ENCODE measurements around the gene LZTR1.

Gene LZTR1

DNA sequence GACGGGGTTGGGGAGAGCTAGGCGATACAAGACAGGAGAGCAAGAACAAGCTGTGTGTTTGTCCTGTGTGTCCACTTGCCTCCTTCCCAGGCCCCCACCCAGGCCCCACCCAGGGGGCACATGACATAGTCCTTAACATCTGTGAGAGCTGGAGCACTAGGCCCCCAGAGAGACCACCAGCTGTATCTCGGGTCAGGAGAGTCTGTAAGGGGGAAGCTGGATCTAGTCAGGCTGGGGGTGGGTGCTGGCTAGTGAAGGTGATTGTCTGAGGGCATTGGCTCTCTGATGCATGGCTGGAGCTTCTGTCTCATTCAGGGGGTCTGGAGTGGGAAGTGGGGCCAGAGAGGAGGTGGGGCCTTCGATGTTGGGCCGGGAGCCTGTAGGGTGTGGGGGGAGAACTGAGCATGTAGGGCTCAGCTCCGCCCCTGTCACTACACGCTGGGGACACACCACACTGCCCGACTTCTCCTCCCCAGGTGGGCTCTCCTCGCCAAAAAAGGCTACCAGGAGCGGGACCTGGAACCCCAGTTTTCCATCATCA lies 33.4 kb downstream of the LZTR1 start:
- no peak for DNase-seq (ENCODE audit: low read depth)

DNA sequence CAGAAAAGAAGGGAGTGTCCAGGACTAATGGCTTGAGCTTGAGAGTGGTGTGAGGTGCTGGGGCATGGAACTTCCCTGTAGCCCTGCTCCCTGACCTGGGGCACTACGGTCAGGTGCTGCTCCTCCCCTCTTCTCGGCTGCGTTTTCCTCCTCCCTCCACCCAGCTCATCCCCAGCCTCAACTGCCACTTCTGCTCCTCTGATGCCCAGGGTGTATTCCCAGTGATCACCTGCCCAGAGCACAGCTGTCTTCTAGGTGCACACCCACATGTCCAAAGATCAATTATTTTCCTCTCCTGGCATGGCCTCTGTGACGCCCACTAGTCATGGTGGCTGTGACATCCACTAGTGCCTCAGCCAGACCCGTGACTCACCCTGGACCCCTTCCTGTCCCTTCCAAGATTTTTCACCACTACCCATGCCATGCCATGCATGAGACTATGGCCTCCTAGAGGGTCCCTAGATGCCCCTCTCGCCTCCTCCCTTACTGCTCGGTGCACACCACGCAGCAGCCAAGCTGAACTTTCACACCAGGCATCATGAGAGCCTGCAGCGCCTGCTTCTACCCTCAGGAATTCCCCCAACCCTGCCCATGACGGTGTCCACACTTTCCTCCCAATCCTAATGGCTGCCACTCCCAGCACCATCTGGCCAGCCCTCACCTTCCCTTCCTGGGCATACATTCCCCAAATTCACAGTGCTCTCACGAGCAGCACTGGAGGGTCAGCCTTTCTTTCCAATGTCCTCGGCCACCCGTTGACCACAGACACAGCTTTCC lies 34.7 kb downstream of the LZTR1 start:
- no peak for DNase-seq (ENCODE audit: low read depth)

DNA sequence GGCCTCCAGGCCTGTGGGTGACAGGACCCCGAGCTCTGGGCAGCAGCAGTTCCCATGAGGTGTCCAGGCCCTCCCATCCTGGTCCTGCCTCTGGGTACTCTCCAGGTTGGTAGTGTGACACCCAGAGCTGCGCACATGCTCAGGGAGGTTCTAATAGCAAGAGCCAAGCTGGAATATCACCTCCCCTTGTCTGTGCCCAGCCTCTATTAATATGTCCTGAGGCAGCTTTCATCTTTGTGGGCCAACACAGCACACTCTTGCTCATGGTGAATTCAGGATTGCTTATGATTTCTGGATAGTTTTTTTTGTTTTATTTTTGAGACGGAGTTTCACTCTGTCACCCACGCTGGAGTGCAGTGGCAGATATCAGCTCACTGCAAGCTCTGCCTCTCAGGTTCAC lies 36.2 kb downstream of the LZTR1 start:
- DNase-seq (ENCODE audit: low read depth) = no peak

DNA sequence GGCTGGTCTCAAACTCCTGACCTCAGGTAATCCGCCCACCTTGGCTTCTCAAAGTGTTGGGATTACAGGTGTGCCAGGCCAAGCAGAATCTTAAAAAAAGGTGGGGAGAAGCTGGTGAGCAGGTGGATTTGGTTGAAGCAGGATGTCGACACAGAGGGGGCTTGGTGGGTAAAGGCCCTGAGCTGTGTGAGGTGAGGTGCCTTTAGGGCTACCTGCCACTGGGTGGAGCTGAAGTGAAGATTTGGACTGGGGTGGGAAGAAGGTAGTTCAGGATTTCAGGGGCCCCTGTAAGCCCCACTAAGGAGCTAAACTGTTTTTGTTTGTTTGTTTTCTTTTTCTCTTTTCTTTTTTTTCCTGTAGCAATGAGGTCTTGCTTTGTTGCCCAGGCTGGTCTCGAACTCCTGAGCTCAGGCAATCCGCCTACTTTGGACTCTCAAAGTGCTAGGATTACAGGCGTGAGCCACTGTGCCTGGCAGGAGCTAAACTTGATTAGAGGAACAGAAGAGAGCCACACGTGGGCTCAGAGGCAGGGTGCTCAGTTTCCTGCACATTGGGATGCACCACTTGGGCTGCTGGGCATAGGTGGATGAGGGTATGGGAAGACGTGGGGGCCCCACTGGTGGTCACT lies 38.8 kb downstream of the LZTR1 start:
- no peak for DNase-seq (ENCODE audit: low read depth)

DNA sequence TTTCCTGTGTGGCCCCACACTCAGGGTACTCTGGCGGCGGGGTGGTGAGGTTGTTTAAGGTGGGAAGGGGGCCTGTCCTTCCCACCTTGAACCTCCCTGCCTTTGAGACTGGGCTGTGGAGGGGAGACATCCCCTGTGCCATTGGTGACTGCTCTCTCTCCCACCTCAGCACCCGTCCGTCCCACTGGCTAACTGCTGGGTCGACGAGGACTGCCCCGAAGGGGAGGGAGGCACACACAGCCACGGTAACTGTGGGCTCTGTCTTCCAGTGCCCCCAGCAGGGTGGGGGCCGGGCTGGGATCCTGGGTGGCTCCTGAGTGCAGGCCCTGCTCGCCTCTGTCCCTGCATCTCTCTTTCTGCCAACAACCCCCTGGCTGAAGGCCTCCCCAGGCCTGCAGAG lies 40.4 kb downstream of the LZTR1 start:
- DNase-seq (ENCODE audit: low read depth) = no peak

DNA sequence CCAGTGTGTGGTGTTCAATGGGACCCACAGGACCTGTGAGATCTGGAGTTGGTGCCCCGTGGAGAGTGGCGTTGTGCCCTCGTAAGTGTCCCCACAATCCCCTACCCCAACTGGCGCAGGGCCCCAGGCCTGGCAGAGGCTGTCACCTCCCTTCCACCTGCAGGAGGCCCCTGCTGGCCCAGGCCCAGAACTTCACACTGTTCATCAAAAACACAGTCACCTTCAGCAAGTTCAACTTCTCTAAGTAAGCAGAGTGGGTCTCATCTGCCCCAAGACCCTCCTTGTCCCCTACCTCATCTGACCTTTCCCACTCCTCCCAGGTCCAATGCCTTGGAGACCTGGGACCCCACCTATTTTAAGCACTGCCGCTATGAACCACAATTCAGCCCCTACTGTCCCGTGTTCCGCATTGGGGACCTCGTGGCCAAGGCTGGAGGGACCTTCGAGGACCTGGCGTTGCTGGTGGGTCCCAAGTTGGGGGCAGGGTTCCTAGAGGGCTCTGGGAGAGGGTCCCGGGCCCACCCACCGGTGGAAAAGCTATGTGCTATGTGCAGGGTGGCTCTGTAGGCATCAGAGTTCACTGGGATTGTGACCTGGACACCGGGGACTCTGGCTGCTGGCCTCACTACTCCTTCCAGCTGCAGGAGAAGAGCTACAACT lies 41.0 kb downstream of the LZTR1 start:
- DNase-seq (ENCODE audit: low read depth) = no peak

DNA sequence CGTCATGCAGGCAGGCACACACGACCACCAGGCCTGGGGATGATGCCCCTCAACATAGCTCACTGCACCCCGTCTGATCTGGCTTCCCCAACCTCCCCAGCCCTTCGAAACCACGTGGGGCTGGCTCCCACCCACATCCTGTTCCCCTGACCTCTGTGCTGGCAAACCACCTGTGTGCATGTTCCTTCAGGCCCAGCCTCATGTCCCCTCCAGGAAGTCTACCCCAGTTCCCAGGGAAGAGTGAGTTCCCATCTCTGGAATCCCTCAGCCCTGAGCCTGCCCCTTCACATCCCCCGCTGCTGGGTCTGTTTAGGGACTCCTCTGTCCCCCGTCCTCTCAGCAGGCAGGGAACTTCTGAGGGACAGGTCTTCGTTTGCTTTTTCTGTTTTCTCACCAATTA lies 43.2 kb downstream of the LZTR1 start:
- no peak for DNase-seq (ENCODE audit: low read depth)

DNA sequence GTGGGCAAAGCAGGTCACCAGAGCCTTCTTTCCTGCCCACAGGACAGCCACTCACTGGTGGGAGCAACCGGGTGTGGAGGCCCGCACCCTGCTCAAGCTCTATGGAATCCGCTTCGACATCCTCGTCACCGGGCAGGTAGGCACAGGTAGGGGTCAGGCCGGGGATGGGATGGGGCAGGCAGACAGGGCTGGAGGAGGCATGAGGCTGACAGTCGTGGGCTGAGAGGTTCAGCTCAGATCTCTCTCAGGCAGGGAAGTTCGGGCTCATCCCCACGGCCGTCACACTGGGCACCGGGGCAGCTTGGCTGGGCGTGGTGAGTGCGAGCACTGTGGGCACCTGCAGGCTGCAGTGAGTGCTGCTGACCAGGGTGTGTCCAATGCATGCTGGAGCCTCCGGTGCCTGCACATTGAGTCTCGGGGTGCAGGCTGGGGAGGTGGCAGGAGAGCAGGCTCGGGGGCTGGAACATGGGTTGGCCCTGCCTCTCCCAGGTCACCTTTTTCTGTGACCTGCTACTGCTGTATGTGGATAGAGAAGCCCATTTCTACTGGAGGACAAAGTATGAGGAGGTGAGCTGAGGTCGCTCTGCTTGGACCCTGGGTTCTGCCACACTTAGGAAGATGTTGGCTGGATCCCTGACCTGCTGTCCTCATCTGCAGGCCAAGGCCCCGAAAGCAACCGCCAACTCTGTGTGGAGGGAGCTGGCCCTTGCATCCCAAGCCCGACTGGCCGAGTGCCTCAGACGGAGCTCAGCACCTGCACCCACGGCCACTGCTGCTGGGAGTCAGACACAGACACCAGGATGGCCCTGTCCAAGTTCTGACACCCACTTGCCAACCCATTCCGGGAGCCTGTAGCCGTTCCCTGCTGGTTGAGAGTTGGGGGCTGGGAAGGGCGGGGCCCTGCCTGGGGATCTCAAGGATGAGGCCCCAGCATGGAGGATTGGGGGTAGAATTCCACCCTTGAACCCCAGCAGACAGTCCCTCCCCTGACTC lies 44.0 kb downstream of the LZTR1 start:
- DNase-seq (ENCODE audit: low read depth) = no peak

DNA sequence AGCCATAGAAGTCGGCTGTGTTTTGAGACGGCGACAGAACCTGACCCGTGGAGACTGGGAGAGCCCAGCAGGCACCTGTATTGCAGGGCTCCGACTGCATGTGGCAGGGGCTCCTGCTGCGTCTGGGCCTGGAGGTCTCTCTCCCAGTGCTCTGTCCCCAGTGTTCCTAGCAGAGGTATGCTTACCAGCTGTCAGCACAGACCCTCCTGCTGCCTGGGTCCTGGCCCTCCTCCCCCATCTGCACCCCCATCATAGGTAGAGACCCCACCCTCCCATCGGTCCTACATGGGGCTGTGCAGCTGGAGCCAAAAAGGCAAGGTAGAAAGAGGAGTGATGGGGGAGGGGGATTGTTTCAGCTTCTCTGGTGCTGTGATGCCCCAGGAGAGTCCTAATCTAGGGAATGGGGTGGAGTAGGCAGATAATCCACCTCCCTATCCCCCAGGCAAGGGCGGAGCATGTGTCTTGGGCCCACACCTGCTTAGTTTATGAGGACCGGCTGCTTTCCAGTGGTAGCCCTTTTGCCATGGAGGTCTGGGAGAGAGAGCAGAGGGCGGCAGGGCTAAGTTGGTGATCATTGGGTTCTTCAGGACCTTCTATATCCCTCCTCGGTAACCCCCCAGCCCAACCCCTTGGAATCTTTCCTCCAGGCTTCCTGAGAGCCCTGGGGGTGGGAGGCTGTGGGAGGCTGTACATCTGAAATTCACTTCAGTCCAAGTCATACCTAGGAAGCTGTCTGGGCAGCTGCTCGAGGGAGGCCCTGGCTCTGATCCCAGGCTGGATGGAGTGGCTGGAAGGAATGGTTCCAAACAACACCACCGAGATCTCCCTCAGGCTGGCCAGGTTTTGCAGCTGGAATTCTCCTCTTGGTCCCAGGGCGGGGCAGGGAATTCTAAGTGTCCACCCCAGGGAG lies 44.9 kb downstream of the LZTR1 start:
- no peak for DNase-seq (ENCODE audit: low read depth)

DNA sequence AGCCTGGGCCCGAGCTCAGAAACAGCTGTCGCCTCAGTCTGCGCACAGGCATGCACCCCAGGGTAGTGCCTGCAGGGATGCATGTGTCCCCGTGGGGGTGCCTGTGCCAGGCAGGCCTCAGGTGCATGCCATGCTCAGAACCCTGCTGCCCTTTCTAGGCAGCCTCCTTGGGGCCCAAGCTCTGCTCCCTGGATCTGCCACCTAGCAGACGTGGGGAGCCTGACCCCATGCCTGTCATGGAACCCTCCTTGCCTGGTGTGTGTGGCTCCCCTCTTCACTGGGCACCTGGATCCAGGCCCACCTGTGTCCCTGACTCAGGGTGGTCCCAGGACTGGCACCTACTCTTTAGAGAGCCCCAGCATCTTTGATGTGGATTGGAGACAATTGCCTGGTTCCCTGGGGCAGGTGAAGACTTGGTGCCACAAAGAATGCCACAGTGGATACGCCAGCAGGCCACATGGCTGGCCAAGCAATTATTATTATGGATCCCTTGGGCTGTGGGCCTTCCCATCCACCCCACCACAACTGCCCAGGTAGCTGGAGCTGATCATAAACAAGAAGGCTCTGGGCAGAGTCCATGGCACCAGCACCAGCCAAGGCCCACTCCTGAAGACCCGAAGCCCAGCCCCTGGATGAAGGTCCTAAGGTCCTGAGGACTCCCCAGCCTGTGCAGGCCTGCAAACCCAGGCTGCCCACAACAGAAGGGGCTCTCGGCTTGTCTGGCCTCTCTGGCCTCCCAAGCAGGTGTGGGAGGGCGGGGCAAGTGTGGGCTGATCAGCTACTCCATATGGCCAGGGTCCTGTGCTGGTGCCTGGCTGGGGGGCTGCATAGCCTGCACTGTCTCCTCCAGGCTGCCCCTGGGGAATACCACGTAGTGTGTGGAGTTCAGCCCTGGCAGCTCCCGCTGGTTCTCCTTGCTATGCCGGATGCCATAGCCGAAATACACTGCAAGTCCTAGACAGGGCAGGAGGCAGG lies 46.5 kb downstream of the LZTR1 start:
- DNase-seq (ENCODE audit: low read depth) = no peak

DNA sequence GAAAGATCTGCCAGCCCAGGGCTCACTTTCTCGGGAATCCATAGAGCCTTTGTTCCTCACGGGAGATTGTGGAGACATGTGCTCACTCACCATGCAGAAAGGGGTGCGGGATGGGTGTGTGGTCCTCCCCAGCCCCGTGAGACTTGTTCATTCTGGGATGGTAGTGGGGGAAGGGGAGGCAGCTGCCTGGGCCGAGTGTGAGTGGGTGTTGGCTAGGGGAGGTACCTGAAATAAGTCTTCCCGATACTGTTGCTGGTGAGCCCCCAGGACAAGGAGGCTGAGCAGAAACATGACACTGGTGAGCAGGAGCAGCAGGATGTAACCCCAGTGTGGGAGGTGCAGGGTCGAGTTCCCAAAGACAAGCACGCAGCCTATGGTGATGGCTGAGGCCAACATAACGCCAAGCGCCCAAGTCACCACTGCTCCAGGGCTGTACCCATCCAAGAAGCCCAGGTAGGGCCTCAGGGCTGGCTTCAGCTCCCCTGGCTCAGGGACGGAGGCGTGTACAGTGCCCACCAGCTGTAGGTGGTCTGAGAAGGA lies 47.5 kb downstream of the LZTR1 start:
- DNase-seq (ENCODE audit: low read depth) = no peak

DNA sequence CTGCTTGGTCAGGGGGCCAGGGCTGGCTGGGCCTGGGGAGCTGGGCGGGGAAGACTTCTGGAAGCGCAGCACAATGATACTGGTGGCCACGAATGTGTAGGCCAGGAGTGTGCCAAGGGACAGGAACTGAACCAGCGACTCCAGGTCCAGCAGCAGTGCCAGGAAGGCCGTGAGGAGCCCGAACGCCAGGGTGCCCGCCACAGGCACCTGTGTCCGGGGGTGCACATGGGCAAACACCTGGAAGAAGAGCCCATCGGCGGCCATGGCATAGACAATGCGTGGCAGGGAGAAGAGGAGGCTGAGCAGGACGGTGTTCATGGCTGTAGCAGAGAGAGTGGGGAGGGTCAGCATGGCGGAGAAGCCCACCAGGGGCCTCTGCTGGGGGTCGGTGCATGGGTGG lies 47.9 kb downstream of the LZTR1 start:
- DNase-seq (ENCODE audit: low read depth) = no peak

DNA sequence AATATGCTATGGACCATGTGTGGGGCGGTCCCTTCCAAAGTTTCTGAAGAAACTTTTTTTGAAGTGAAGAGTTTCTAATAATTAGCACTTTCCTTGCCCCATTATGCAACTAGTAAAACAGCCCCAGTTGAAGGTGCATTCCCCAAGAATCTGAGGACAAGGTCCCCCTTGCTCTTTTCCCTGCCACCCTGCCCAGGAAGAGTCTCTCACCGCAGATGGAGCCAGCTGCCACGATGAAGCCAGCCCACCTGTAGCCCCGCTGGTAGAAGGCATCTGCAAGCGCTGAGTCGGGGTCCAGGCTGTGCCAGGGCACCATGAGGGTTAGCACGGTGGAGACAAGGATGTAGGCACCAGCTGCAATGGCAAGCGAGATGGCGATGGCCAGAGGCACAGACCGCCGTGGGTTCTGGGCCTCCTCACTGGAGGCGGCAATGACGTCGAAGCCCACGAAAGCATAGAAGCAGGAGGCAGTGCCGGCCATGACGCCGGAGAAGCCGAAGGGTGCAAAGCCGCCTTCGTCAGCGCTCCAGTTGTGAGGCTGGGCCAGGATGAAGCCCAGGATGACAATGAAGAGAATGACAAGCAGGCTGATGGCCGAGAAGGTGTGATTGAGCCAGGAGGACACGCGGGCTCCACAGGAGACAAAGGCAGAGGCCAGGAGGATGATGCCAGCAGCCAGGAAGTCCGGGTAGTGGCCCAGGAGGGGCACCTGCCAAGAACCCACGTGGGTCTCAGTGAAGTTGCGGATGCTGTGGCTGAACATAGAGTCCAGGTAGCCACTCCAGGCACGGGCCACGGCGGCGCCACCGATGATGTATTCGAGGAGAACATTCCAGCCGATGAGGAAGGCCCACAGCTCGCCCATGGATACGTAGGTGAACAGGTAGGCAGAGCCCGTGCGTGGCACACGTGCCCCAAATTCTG lies 48.8 kb downstream of the LZTR1 start:
- DNase-seq (ENCODE audit: low read depth) = no peak

DNA sequence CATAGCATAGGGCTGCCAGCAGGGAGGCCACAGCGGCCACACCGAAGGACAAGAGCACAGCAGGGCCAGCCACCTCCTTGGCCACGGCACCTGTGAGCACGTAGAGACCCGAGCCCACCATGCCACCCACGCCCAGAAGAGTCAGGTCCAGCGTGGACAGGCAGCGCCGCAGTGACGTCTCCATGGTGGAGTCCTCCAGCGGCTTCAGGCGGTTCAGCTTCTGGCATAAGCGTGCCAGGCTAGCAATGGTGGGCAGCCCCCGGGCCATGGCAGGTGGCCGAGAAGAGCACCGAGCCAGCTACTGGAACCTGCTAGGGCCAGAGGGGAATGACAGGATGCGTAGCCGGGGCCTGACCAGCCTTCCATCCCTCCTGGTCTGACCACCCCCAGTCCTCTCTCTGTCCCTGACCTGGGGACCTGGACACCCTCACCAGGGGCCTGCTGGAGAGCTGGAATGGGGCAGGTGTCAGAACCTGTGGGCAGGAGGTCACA lies 49.5 kb downstream of the LZTR1 start:
- DNase-seq (ENCODE audit: low read depth) = no peak

DNA sequence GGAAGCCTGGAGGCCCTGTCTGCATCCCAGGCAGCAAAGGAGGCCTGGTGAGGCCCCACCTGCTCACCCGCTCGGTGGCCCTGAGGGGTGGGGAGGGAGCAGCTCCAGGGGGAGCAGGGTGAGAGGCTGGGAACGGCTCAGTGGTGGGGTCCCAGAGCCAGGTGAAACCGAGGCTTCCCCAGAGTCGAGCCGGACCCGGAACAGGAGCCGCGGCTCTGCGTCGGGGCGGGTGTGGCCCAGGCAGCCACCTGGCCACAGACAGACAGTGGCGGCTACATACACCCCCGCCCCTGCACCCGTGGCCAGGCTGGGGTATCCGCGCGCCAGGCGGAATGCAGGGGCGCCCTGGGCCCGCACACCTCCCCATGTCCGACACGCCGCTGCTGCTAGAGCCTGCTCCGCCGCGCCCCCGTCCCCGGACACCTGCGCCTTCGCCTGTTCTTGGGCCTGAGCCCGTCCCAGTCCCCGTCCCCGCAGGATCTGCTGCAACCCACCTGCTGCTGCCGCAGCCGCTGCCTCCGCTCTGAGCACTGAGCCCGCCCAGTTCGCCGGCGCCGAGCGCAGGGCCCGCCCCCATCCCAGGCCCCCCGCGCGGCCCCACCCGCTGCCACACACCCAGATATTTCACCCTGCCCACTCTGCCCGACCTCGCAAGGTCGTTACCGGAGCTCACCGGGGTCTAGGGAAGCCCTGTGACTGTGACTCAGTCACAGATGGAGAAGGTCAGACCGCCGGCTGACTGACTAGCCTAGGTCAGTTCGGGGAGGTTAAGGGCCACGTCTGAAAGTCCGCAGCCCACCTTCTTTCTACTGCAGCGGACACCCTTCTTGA lies 50.2 kb downstream of the LZTR1 start, which contains the start of gene SLC7A4:
Gene SLC7A4 (minus strand): TSS at position 525 of the 831 bp plus-strand sequence. CDS start 749 bp downstream, outside the sequence.
- no peak for DNase-seq (ENCODE audit: low read depth)

DNA sequence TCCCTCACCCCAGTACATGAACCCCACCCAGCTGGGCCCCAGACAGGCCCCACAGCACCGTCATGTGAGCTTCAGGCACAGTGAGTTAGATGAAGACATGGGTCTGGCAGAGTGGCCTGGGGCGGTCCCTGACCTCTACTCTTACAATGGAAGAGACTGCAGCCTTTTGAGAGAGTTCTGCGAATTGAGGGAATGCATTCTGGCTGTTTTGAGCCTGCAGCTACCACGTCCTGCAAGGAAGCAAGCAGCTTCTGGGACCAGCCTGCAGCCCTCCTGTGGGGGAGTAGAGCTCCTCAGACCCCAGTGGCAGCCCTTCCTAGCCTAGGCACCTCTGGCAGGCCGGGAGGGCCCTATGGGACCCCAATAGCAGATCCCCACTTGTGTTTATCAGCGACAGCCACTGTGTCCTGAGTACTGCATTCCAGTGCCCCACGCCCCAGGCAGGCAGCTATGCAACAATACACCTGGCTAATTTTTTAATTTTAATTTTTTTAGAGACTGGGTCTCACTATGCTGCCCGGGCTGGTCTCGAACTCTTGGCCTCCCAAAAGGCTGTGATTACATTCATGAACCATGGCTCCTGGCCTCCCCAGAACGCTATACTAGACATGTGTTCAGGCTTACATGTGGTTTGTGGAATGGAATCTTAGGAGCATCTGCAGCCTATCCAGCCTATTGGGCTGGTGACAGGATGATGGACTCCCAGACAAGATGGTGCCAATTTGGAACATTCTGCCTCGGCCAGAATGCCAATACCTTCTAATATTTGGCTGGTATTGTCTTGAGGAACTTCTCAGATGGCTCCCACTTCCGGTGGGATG lies 51.0 kb downstream of the LZTR1 start:
- DNase-seq (ENCODE audit: low read depth) = no peak
